GM23338 (cell line): ENCODE data around the gene DLK1. TPM values are rescaled to one million over a fixed set of nuclear protein-coding genes. Genes with fewer than 3 reads are reported as not detected.
A peak's percentile ranks its signal among the peaks of the same experiment; 100 is the strongest.

Source experiments
- ATAC-seq: fragments of 200-7000 bp; cut with Tn5 transposase; 3 replicates; pipeline ENCODE4 v1.9.1; 2020
- DNase-seq: peaks from one replicate; pipeline ENCODE4 v3.0.0-alpha.2; 2015; ENCODE audit warnings: low spot score
- H2AFZ ChIP-seq: fragments of 200-600 bp; sonication (generic); 2 replicates; pipeline ENCODE4 v1.8.0; 2016; ENCODE audit warnings: antibody characterized with exemption, mild to moderate bottlenecking, moderate library complexity
- H3F3A ChIP-seq: fragments of 200-600 bp; sonication (generic); replicated peaks from 2 replicates; pipeline ENCODE4 v1.8.0; 2017; ENCODE audit warnings: antibody characterized with exemption, mixed run types, low read depth
- H3K27ac ChIP-seq: fragments of 200-600 bp; sonication (generic); 2 replicates; pipeline ENCODE4 v1.6.1; 2016; ENCODE audit warnings: low read depth
- H3K27me3 ChIP-seq: fragments of 200-600 bp; sonication (generic); 2 replicates; pipeline ENCODE4 v1.8.0; 2016; ENCODE audit warnings: mild to moderate bottlenecking, mixed run types, moderate library complexity; ENCODE audit not compliant: insufficient read depth
- H3K36me3 ChIP-seq: fragments of 200-600 bp; sonication (generic); 2 replicates; pipeline ENCODE4 v1.8.0; 2016; ENCODE audit warnings: mild to moderate bottlenecking; ENCODE audit not compliant: insufficient read depth
- H3K4me1 ChIP-seq: fragments of 200-600 bp; sonication (generic); 2 replicates; pipeline ENCODE4 v1.8.0; 2016; ENCODE audit warnings: mild to moderate bottlenecking, moderate library complexity; ENCODE audit not compliant: insufficient read depth
- H3K4me2 ChIP-seq: fragments of 200-600 bp; sonication (generic); 2 replicates; pipeline ENCODE4 v1.7.1; 2017; ENCODE audit warnings: mixed run types
- H3K4me3 ChIP-seq: fragments of 200-600 bp; sonication (generic); 2 replicates; pipeline ENCODE4 v1.6.1; 2016; ENCODE audit warnings: mixed run types
- H3K79me2 ChIP-seq: fragments of 200-600 bp; sonication (generic); replicated peaks from 2 replicates; pipeline ENCODE4 v1.8.0; 2017; ENCODE audit warnings: mild to moderate bottlenecking; ENCODE audit not compliant: insufficient read depth
- H3K9me2 ChIP-seq: fragments of 200-600 bp; sonication (generic); 2 replicates; pipeline ENCODE4 v1.8.0; 2017; ENCODE audit not compliant: insufficient read depth
- H4K20me1 ChIP-seq: fragments of 200-600 bp; sonication (generic); replicated peaks from 2 replicates; pipeline ENCODE4 v1.8.0; 2017; ENCODE audit warnings: mild to moderate bottlenecking; ENCODE audit not compliant: insufficient read depth
- H3K27ac Mint-ChIP-seq: 2 replicates; pipeline ENCODE4 v1.8.0; 2020; ENCODE audit warnings: inconsistent platforms, mild to moderate bottlenecking, moderate library complexity, mixed read lengths
- H3K27me3 Mint-ChIP-seq: 3 replicates; pipeline ENCODE4 v1.8.0; 2022; ENCODE audit warnings: low read depth, mild to moderate bottlenecking, moderate library complexity, mixed read lengths, inconsistent platforms; ENCODE audit not compliant: insufficient read depth, poor library complexity
- H3K36me3 Mint-ChIP-seq: 3 replicates; pipeline ENCODE4 v1.8.0; 2021; ENCODE audit warnings: low read depth, mild to moderate bottlenecking, inconsistent platforms, moderate library complexity, mixed read lengths
- H3K4me1 Mint-ChIP-seq: 3 replicates; pipeline ENCODE4 v1.8.0; 2020; ENCODE audit warnings: mild to moderate bottlenecking, inconsistent platforms, mixed read lengths
- H3K4me3 Mint-ChIP-seq: 3 replicates; pipeline ENCODE4 v1.8.0; 2021; ENCODE audit warnings: moderate library complexity, mild to moderate bottlenecking, inconsistent platforms, mixed read lengths
- H3K9me3 Mint-ChIP-seq: 3 replicates; pipeline ENCODE4 v1.8.0; 2020; ENCODE audit warnings: moderate library complexity, mild to moderate bottlenecking, inconsistent platforms, mixed read lengths
- CREB1 ChIP-seq: fragments of 250-450 bp; sonication (Bioruptor Pico); IDR thresholded peaks from 2 replicates; pipeline ENCODE4 v1.5.0; 2020; ENCODE audit warnings: low read depth, mild to moderate bottlenecking, moderate library complexity
- CTCF ChIP-seq, 2 experiments: fragments of 200-600 bp in 1 of 2; sonication (generic) in 1 of 2; conservative IDR thresholded peaks; 2 replicates each; pipeline versions ENCODE4 v1.5.1 to v1.6.1; 2016 to 2017; ENCODE audit warnings: antibody characterized with exemption in 2 of 2, low read depth in 2 of 2, mild to moderate bottlenecking in 2 of 2, moderate library complexity in 1 of 2
- EZH2 ChIP-seq: fragments of 200-600 bp; sonication (generic); IDR thresholded peaks from one replicate; pipeline ENCODE4 v1.8.0; 2017; ENCODE audit warnings: antibody characterized with exemption, mild to moderate bottlenecking, low read depth; ENCODE audit not compliant: unreplicated experiment
- EZH2phosphoT487 ChIP-seq: fragments of 200-600 bp; sonication (generic); IDR thresholded peaks from one replicate; pipeline ENCODE4 v1.8.1; 2018; ENCODE audit warnings: antibody characterized with exemption; ENCODE audit not compliant: unreplicated experiment
- JUNB ChIP-seq: IDR thresholded peaks from one replicate; pipeline ENCODE4 v1.6.1; 2016; ENCODE audit warnings: antibody characterized with exemption; ENCODE audit not compliant: unreplicated experiment
- NANOG ChIP-seq: IDR thresholded peaks from 2 replicates; pipeline ENCODE4 v1.6.1; 2016; ENCODE audit warnings: antibody characterized with exemption, borderline replicate concordance
- POLR2AphosphoS5 ChIP-seq: IDR thresholded peaks from 2 replicates; pipeline ENCODE4 v1.6.1; 2016; ENCODE audit warnings: antibody characterized with exemption, low read depth
- REST ChIP-seq: IDR thresholded peaks from one replicate; pipeline ENCODE4 v1.6.1; 2018; ENCODE audit warnings: antibody characterized with exemption; ENCODE audit not compliant: unreplicated experiment
- STAT1 ChIP-seq: IDR thresholded peaks from one replicate; pipeline ENCODE4 v1.6.1; 2016; ENCODE audit warnings: antibody characterized with exemption; ENCODE audit not compliant: unreplicated experiment
- ZNF114 ChIP-seq: fragments of 250-450 bp; sonication (Bioruptor Pico); IDR thresholded peaks from 2 replicates; pipeline ENCODE4 v1.5.0; 2020; ENCODE audit warnings: mild to moderate bottlenecking, moderate library complexity
- ZNF331 ChIP-seq: fragments of 250-450 bp; sonication (Bioruptor Pico); IDR thresholded peaks from 2 replicates; pipeline ENCODE4 v1.5.0; 2020; ENCODE audit warnings: low read depth, mild to moderate bottlenecking, moderate library complexity
- polyA plus RNA-seq: library from polyadenylated mRNA; unstranded; fragments of >200 nt; fragmentation: Nextera tagmentation; extraction: Ambion mirVana; gene quantifications from 2 replicates; pipeline ENCODE4 v1.2.1, GENCODE V29; 2016
- total RNA-seq: library from RNA; depleted of rRNA; stranded (reverse); fragments of >200 nt; shearing (Covaris generic); gene quantifications from 2 replicates; pipeline ENCODE4 v1.2.3, GENCODE V29; 2014
- TF ChIP-seq, protein P1 (sequence below): IDR thresholded peaks from 2 replicates; pipeline ENCODE4 v1.6.1; 2016; ENCODE audit warnings: antibody characterized with exemption
- TF ChIP-seq, protein P2 (sequence below): fragments of 250-450 bp; sonication (Bioruptor Pico); IDR thresholded peaks from 2 replicates; pipeline ENCODE4 v1.5.0; 2020; ENCODE audit warnings: mild to moderate bottlenecking, moderate library complexity

The DLK1 gene
- total and polyA plus RNA-seq, 2 experiments from 2014 or later, result 1.1 to 1.2 TPM

GRCh38 chr14:100678469-100678828 lies 48.2 kb upstream of the DLK1 start:
- H3K4me1 ChIP-seq, result no peaks in the 10 kb centered on the region
- H3K4me3 ChIP-seq, result no peak overlapping the region
- H3K4me3 Mint-ChIP-seq, result no peak overlapping the region
- H3K36me3 ChIP-seq, result no peaks in the 10 kb centered on the region
- DNase-seq (no peak), ATAC-seq (no peak)
- no peaks in the 10 kb centered on the region for H3K9me2 ChIP-seq
- no peak overlapping the region for H3K27ac Mint-ChIP-seq
- no peaks in the 10 kb centered on the region for H3F3A ChIP-seq
- 0 out of 2 replicates have a peak, but pooled peaks cover 6% of the 10 kb centered on the region for H3K27me3 ChIP-seq
- no peak overlapping the region for H3K4me2 ChIP-seq
- H2AFZ ChIP-seq, result 0 out of 2 replicates have a peak overlapping the region, but pooled peaks have one; percentile 47
- H3K27me3 Mint-ChIP-seq, result peaks cover 14% of the 10 kb centered on the region
- TF ChIP-seq, protein P1, sequence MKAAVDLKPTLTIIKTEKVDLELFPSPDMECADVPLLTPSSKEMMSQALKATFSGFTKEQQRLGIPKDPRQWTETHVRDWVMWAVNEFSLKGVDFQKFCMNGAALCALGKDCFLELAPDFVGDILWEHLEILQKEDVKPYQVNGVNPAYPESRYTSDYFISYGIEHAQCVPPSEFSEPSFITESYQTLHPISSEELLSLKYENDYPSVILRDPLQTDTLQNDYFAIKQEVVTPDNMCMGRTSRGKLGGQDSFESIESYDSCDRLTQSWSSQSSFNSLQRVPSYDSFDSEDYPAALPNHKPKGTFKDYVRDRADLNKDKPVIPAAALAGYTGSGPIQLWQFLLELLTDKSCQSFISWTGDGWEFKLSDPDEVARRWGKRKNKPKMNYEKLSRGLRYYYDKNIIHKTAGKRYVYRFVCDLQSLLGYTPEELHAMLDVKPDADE, result no peak
- TF ChIP-seq JUNB (no peak), REST (no peak), CREB1 (CRISPR knock-in tag) (no peak), ZNF331 (CRISPR knock-in tag) (no peak), EZH2phosphoT487 (no peak), ZNF114 (no peak), CTCF (conservative IDR thresholded peaks at IDR 0.05; ENCODE audit: low read depth in 2 of 2) (no peak), EZH2 (no peak), NANOG (no peak), POLR2AphosphoS5 (no peak), STAT1 (no peak)
- TF ChIP-seq, protein P2, sequence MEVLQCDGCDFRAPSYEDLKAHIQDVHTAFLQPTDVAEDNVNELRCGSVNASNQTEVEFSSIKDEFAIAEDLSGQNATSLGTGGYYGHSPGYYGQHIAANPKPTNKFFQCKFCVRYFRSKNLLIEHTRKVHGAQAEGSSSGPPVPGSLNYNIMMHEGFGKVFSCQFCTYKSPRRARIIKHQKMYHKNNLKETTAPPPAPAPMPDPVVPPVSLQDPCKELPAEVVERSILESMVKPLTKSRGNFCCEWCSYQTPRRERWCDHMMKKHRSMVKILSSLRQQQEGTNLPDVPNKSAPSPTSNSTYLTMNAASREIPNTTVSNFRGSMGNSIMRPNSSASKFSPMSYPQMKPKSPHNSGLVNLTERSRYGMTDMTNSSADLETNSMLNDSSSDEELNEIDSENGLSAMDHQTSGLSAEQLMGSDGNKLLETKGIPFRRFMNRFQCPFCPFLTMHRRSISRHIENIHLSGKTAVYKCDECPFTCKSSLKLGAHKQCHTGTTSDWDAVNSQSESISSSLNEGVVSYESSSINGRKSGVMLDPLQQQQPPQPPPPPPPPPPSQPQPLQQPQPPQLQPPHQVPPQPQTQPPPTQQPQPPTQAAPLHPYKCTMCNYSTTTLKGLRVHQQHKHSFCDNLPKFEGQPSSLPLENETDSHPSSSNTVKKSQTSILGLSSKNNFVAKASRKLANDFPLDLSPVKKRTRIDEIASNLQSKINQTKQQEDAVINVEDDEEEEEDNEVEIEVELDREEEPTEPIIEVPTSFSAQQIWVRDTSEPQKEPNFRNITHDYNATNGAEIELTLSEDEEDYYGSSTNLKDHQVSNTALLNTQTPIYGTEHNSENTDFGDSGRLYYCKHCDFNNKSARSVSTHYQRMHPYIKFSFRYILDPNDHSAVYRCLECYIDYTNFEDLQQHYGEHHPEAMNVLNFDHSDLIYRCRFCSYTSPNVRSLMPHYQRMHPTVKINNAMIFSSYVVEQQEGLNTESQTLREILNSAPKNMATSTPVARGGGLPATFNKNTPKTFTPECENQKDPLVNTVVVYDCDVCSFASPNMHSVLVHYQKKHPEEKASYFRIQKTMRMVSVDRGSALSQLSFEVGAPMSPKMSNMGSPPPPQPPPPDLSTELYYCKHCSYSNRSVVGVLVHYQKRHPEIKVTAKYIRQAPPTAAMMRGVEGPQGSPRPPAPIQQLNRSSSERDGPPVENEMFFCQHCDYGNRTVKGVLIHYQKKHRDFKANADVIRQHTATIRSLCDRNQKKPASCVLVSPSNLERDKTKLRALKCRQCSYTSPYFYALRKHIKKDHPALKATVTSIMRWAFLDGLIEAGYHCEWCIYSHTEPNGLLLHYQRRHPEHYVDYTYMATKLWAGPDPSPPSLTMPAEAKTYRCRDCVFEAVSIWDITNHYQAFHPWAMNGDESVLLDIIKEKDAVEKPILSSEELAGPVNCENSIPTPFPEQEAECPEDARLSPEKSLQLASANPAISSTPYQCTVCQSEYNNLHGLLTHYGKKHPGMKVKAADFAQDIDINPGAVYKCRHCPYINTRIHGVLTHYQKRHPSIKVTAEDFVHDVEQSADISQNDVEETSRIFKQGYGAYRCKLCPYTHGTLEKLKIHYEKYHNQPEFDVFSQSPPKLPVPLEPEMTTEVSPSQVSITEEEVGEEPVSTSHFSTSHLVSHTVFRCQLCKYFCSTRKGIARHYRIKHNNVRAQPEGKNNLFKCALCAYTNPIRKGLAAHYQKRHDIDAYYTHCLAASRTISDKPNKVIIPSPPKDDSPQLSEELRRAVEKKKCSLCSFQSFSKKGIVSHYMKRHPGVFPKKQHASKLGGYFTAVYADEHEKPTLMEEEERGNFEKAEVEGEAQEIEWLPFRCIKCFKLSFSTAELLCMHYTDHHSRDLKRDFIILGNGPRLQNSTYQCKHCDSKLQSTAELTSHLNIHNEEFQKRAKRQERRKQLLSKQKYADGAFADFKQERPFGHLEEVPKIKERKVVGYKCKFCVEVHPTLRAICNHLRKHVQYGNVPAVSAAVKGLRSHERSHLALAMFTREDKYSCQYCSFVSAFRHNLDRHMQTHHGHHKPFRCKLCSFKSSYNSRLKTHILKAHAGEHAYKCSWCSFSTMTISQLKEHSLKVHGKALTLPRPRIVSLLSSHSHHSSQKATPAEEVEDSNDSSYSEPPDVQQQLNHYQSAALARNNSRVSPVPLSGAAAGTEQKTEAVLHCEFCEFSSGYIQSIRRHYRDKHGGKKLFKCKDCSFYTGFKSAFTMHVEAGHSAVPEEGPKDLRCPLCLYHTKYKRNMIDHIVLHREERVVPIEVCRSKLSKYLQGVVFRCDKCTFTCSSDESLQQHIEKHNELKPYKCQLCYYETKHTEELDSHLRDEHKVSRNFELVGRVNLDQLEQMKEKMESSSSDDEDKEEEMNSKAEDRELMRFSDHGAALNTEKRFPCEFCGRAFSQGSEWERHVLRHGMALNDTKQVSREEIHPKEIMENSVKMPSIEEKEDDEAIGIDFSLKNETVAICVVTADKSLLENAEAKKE, result no peak
- H3K36me3 Mint-ChIP-seq, result no peaks in the 10 kb centered on the region
- peaks cover 5% of the 10 kb centered on the region; the same call in 2 of the 3 replicates for H3K9me3 Mint-ChIP-seq
- H3K79me2 ChIP-seq, result no peaks in the 10 kb centered on the region
- H3K4me1 Mint-ChIP-seq, result peaks cover 14% of the 10 kb centered on the region
- no peaks in the 10 kb centered on the region for H4K20me1 ChIP-seq
- H3K27ac ChIP-seq, result no peak overlapping the region
